NCI-H1092 (cell line): ENCODE results near the gene MARK4.

ENCODE experiments used
- DNase-seq: peaks from one replicate; lab custom pipeline; 2025; lab: John Stamatoyannopoulos, UW

Gene MARK4

DNA sequence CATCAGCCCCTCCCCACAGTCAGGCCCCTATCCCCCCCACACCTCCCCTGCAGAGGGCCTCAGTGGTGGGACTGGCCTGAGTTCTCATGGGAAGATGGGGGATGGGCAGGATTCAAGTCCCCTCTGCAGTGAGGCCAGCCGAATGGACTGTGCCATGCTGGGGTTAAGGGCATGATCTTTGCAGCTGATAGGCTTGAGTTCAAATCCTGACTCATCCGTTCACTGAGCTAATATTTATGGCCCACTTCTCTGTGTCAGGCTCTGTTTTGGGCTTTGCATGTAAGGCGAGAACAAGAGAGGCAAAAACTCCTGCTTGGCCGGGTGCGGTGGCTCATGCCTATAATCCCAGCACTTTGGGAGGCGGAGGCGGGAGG, 20.7 kb downstream of the MARK4 start:
- DNase-seq = no peak

DNA sequence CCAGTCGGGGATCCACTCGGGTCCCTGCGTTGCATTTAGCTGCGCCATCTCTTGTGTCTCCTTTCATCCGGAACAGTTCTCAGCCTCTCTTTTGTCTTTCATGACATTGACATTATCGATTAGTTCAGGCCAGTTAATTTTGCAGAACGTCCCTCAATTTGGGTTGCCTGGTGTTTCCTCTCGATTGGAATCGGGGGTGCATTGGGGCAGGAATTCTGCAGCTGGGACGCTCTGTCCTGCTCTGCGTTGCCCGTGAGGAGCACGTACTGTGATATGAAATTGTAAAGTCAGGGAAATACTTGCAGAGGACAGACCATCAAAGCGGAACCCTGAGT, 22.4 kb downstream of the MARK4 start:
- no peak for DNase-seq

DNA sequence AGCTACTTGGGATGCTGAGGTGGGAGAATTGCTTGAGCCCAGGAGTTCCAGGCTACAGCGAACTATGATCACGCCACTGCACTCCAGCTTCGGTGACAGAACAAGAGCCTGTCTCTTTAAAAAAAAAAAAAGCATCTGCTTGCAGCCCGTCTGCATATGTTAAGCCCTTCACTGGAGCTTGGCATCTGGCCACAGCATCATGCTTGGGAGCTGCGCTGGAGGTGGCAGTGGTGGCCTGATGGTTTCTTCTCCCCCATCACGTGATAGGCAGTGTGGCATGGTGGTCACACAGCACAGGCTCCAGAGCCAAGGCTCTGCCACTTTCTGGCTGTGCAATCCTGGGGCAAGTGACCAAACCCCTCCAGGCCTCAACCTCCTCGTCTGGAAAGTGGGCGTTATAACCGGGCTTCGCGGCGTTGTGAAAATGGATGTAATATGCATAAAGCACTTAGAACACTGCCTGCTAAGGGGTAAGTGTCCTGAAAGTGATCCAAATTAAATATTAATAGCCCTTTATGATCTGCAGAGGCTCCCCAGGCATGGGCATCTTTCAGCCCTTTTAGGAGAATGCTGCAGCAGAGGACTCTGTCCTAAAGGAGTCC, 24.4 kb downstream of the MARK4 start:
- DNase-seq = no peak

DNA sequence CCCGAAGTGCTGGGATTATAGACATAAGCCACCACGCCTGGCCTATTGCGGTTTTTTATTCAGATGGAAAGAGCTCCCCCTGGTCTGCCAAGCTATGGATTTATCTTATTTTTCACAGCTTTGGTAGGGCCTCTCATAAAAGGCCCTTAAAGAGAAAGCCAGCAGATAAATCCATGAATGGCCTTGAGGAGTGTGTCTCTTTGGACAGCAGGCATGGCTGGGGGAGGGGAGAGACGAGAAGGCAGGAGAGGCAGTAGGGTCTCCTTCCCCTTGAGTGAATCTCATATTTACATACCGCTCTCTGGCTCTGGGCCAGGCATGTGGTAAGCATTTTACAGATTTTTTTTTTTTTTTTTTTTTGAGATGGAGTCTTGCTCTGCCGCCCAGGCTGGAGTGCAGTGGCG, 25.2 kb downstream of the MARK4 start:
- peak; percentile 24 for DNase-seq

DNA sequence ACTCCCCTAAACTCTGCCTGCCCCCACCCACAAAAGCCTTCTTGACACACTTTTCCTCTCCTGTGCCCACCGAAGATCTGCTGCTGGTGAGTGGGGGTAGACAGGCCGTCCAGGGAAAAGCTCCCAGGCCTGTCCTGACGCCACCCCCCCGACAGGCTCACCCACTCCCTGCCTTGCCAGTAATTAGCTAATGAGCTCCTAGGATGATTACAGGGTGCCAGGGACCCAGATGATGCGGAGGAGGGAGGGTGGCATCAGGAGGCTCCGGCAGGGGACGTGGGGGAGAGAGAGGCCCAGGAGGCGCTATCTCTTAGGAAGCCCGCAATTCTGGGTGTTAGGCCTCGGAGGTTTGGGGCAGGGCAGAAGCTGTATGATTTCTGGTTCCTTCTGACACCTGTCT, 27.0 kb downstream of the MARK4 start:
- no peak for DNase-seq

DNA sequence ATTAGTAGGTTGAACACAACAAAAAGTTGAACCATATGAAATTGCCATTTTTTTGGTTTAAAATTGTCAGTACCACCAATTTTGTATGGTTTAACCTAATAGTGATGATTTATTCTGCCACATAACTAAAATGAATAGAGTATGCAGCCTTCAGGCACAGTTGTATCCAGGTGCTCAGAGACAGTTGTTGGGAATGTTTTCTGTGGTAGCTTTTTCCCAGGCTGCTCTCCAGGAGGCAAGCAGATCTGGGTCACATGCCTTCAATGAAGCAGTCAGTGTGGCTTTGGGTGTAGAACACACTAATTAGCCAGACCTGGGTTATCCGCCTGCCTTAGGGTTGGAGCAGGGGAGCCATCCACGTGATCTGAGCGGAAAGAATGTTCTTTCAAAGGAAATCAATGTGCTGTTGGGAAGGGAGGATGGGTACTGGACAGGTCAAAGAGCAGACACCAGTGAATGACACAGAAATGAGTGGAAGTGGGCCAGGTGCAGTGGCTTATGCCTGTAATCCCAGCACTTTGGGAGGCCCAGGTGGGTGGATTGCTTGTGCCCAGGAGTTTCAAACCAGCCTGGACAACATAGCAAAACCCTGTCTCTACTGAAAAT, 28.6 kb downstream of the MARK4 start:
- no peak for DNase-seq

DNA sequence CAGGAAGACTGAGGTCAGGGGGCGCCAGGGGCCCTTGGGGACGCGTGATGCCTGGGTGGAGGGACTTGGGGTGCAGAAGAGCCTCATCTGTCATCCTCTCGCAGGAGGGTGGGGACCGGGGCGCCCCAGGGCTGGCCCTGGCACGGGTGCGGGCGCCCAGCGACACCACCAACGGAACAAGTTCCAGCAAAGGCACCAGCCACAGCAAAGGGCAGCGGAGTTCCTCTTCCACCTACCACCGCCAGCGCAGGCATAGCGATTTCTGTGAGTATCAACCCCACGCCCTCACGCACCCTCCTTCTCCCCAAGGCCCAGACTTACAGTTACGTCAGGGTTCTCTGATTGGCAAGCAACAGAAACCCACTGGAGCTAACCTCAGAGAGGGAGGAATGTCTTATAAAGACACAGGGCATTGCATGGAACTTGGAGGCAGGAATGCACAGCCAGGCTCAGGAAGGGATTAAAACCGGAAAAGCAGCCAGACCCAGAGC, 29.4 kb downstream of the MARK4 start:
- DNase-seq = no peak

DNA sequence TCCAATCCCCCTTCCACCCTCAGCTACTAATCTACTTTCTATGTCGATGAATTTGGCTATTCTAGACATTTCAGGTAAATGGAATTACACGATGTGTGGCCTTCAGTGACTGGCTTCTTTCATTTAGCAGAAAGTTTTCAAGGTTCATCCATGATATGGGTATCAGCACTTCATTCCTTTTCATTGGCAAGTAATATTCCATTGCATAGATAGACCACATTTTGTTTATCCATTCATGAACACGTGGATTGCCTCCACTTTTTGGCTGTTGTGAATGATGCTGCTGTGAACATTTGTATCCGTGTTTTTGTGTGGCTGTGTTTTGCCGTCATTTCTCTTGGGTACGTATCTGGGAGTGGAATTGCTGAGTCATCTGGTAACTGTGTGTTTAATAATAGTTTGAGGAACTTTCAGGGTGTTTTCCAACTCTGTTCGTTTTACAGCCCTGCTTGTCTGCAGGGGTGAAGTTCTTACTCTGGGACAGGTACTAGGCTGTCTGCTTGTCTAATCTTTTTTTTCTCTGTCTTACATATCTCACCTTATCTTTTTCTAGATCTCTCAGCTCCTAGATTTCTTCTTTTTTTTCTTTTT, 32.5 kb downstream of the MARK4 start:
- no peak for DNase-seq

DNA sequence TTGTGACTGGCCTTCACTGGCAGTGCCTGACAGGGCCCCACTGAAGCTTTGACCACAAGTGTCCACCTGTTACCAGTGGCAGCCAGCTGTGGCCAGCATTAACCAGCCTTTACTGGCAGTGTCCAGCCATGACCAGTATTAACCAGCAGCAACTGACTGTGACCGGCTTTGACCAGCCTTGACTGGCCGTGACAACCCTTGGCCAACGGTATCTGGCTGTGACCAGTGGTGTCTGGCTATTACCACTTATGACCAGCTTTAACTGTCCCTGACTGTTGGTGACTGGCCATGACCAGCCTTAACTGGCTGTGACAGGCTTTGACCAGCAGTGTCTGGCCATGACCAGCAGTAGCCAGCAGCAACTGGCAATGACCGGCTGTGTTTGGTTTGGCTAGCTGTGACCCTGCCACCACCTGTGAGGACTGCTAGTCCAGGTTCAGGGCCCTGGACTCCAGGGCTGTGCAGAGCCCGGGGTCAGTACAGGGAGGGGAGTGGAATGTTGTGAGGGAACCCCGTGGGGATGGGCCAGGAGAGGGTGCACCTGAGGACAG, 39.4 kb downstream of the MARK4 start:
- DNase-seq = no peak

DNA sequence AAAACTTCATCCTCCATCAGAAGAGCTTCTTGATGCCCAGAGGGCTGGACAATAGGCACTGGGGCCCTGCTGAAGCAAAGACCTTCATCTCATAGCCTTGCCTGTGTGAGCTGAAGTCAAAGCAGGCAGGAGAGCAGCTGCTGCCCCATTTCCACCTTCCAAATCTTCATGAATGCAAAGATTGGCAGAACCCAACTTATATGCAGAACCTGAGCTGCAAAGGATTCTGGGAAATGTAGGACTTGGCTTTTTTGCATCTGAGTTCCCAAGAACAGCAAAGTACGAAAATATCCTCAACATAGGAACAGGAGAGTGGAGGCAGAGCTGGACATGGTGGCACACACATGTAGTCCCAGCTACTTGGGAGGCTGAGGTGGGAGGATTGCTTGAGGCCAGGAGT, 40.8 kb downstream of the MARK4 start:
- DNase-seq = no peak

DNA sequence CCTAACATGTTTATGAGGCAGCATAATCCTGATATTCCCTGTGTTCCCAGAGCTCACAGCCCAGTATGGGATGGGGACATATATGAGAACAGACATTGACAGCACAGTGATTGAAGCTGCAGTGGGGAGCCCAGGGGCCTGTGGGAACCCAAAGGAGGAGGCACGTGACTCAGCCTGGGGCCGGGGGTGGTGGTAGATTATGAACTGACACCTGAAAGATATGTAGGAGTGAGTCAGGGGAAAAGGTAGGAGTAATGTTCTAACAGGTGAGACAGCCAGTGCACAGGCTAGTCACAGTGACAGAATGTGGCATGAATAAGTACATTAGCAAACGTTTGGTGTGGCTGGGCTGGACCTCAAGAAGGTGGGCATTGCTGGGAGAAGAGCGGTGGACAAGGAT, 42.6 kb downstream of the MARK4 start:
- no peak for DNase-seq

DNA sequence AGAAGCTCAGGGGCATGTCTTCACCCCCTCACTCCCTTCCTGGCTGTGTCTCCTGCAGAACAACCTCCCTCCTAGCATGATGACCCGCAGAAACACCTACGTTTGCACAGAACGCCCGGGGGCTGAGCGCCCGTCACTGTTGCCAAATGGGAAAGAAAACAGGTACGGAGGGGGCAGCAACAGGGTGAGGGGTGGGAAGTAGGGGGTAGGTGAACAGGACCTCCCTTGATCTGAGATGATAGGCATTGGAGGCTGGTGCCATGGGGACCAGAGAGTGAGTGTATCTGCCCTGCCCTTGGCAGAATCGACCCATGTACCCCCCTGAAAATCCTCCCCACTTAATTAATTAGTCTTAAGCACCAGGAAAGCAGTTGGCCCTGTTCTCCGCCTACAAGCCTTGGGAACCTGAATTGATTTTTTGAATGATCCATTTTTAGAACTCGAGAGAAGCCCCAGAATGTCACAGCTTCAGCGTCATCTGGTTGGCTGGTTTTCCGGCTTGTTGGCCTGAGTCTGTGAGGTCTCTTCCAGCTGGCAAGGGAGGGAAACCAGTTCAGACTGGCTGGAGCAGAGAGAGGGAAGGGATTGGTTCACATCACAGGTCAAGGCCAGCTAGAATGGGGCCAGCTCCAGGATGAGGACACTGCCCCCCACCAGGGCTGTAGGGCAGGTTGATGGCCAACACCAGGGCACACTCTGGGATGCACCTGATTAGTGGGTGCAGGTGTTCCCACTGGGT, 43.4 kb downstream of the MARK4 start:
- no peak for DNase-seq

DNA sequence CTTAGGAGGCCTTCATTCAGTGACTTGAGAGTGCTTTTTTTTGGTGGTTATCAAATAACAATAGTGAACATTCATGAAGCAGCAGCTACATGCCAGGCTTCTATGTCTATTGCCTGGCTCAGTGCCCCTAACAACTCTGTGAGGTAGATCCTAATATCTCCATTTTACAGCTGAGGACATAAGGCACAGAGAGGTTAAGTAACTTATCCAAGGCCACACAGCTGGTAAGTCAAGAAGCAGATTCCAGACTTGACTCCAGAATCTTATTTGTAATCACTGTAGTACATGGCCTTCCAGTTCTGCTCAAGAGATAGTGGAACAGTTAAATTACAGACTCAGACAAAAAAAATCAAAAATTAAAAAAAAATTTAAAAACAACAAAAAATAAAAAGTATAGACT, 44.8 kb downstream of the MARK4 start:
- no peak for DNase-seq

DNA sequence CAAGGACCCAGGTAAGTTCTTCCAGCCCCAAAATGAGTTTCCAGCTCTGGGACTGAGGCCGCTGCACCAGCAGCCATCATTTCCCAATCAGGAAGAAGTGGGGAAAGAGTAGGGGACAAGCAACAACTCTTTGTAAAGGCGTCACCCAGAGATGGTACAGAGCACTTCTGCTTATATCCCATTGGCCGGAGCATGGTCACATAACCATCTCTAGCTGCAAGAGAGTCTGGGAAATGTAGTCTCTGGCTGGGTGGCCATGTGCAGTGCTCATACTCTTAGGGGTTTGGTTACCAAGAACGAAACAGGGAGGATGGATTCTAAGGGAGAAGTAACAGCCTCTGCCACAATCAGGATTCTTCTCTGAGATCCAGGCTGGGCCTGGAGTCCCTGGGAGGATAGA, 45.3 kb downstream of the MARK4 start:
- no peak for DNase-seq

DNA sequence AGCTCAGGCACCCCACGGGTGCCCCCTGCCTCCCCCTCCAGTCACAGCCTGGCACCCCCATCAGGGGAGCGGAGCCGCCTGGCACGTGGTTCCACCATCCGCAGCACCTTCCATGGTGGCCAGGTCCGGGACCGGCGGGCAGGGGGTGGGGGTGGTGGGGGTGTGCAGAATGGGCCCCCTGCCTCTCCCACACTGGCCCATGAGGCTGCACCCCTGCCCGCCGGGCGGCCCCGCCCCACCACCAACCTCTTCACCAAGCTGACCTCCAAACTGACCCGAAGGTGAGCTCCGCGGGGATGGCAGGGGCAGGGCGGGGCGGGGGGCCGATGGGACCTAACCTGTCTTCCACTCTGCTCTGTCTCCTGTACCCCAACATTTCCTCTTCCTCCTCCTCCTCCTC, 46.6 kb downstream of the MARK4 start:
- no peak for DNase-seq

DNA sequence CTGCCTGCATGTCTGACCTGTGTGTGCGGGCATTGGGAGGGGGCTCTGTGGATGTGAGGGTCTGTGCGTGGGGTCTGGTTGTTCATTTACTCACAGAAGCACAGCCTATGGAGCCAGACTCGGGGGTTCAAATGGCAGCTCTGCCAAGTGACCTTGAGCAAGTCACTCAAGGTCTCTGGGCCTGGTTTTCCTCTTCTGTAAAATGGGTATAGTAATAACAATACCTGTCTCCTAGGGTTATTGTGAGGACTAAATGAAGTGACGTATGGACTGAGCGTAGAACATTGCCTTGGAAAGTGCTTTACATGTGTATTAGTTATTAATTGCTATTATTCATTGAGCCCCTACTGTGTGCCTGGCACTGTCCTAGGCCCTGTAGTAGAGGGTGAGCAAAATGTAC, 47.2 kb downstream of the MARK4 start:
- DNase-seq = no peak

DNA sequence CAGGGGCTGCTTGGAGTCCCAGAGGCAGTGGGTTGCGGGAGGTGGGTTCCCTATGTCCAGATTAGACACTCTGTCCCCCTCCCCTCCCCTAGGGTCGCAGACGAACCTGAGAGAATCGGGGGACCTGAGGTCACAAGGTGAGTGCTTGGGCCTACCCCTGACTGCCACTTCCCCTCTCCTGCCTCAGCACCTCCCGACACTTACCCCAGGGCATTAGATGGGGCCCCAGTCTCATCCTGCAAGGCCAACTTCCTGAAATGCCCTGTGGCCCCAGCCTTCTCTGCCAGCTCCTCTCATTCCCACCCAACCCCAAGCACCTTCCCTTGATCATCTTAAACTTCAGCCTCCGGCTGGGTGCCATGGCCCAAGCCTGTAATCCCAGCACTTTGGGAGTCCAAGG, 48.6 kb downstream of the MARK4 start:
- DNase-seq = no peak

DNA sequence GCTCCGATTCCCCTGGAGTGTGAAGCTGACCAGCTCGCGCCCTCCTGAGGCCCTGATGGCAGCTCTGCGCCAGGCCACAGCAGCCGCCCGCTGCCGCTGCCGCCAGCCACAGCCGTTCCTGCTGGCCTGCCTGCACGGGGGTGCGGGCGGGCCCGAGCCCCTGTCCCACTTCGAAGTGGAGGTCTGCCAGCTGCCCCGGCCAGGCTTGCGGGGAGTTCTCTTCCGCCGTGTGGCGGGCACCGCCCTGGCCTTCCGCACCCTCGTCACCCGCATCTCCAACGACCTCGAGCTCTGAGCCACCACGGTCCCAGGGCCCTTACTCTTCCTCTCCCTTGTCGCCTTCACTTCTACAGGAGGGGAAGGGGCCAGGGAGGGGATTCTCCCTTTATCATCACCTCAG, 51.3 kb downstream of the MARK4 start:
- DNase-seq = no peak

DNA sequence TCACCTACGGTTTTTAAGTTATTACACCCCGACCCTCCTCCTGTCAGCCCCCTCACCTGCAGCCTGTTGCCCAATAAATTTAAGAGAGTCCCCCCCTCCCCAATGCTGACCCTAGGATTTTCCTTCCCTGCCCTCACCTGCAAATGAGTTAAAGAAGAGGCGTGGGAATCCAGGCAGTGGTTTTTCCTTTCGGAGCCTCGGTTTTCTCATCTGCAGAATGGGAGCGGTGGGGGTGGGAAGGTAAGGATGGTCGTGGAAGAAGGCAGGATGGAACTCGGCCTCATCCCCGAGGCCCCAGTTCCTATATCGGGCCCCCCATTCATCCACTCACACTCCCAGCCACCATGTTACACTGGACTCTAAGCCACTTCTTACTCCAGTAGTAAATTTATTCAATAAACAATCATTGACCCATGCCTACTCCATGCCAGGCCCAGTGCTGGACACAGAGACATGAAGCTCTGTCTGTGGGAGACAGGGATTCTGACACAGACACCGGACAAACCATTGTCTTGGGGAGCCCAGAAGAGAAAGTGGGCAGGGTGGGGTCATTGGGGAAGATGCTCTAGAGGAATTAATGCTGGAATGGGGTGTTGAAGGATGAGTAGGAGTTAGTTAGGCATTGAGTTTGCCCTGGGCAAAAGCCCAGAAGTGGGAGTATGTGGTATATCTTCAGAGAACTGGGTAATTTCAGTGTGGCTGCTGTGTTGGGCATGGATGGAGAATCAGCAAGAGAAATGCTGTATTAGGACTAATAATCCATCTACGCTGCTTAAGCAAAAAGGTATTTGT, 52.4 kb downstream of the MARK4 start:
- DNase-seq = no peak

DNA sequence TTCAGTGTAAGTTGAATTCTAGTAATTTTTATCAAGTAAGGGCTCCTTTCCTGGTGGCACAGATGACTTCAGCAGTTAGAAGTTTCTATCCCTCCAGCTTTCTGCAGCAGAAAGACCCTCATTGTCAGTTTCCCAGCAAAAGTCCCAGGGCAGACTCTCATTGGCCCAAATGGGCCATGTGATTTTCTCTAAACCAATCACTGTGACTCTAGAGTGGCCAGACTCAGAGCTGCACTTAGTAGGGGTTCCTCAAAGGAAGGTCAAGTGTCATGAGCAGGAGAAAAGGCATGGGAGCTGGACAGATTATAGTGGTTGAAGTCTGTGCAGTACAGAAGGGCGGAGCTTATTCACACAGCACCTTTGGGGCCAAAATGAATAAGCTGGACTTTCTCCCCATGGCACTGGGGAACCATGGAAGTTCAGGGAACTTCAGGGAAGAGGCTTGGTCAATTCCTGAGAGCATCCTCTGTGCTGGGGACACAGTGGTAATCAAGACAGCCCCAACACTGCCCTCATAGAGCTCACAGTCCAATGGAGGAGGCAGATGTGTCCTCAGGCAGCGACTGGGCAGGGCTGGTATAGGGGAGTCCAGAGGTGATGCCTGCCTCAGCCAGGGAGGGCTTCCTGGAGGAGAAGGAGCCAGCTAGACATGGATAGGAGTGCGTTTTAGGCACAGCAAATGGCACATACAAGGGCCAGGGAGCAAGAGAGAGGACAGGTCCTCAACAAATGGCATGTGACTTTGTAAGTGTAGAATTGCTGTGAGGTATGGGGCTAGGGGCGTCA, 53.3 kb downstream of the MARK4 start:
- no peak for DNase-seq

DNA sequence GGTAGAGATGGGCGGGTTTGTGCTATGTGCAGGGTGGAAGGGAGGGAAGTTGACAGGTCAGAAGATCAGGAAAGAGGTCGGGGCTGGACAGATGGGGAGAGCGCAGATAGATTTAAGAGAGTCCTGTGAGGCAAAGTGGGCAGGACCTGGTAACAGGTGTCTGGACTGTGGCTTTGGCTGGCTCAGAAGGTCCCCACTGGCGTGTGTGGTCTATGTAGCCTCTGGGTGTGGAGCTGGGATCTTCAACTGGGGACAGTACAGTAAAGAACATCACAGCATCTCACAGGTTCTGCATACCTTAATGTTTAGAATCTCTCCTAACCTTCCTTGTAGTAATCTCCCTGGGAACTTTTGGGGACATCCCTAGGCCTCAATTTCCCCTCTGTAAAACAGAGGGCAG, 53.9 kb downstream of the MARK4 start:
- no peak for DNase-seq
